Smooth muscle cell of the brain vasculature (primary cell): ENCODE results near the gene PSME3IP1.

Experiments
- DNase-seq: peaks from one replicate; pipeline ENCODE4 v3.0.0-alpha.2; 2012; ENCODE audit warnings: low read depth, low spot score

The PSME3IP1 gene

GRCh38 chr16:57145046-57146021 lies 40.5 kb downstream of the PSME3IP1 start:
- DNase-seq: no peak

- DNase-seq: no peak
Observed at GRCh38 chr16:57144027-57144426, 41.8 kb downstream of the PSME3IP1 start.

DNA sequence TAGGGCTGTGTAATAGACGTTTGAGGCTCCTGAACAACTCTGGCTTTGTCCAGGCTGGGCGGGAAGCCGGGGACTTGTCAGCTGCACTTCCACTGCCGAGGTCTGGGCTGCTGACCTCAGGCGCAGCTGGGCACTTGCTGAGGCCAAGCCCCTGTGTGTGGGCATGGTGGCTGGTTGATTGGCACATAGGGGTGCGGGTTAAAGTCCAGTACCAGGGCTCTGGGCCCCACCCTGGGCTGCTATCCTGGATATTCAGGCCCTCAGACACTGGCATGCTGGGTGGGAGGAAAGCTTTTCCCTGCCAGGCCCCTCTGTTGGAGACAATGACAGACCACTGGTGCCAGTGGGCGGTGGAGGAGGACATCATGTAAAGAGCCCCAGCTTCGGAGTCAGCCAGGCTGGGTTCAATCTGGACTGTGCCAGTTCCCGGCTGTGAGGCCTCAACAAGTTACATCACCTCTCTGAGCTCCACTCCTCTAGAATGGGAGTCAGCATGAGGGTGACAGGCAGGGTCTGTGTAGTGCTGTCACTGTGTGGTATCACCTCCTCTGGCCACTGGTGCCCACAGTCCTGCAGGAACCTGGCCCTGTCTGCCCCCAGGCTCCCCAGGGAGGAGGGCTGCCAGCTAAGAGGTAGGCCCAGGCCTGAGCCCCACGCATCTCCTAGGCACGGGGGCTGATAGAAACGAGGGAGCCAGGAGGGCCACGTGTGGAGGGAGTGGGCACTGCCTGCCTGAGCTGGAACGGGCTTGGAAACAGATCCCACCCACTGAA lies 42.5 kb downstream of the PSME3IP1 start:
- DNase-seq: no peak

DNA sequence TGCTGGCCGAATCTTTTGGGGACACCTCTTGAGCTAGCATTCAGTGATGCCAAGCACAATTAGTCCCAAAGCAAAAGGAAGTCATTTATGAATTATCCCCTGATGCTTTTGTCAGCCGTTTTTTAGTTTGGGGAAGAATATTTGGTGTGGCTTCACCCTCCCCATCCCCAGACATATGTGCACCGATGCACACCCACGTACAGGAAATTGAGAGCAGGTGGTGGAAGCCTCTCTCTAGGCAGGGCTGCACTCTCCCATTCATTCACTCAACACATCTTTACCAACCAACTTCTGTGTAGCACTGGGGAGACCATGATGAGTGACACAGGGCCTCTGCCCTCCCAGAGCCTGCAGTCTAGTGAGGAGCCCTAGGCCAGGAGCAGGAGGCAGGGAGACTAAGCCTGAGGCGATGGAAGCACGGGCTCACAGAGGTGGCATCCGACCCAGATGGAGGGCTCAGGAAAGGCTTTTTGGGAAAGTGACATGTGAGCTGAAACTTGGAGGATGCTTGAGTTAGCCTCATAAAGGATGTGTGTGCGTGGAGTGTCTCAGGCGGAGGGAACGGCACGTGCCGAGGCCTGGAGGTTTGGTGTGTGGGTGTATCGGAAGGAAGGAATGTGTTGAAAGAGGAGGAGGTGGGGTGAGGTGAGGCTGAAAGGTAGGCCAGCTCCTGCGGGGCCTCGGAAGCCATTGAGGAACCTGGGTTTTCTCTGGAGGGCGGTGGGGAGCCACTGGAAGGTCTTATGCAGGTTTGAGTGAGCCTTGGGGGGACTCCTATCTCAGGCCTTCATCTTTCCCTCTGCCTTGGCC lies 43.8 kb downstream of the PSME3IP1 start:
- DNase-seq: no peak

DNA sequence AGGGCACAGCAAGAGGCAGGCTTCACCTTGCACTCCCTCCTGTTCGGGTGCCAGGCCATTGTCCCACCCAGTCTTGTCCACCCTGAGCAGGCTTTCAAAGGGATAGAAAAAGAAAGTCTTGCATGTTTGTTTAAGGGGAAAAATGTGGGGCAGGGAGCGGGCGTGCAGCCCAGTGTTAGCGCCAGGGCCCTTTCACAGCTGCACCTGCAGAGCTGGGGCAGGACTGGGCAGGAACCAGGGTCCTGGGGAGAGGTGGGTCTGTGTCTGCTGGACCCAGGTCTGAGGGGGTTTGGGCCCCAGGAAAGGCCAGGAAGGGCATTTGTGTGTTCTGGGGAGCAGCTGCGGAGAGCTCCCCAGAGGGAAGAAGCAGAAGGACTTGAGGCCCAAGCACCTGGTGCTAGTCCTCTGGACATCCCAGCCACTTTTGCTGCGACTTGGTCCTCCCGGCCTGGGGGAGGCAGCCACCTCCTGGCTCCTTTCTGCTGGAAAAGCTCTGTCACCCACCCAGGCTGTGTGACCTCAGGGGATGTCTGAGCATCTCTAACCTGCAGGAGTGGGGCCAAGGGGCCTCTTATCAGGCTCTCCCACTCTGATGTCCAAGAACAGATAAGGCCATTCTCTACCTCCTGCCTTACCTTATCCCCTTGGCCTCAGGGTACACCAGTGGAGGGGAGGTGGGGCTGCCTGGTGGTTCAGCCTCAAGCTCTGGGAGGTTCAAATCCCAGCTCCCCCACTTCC lies 44.7 kb downstream of the PSME3IP1 start:
- DNase-seq: no peak

DNA sequence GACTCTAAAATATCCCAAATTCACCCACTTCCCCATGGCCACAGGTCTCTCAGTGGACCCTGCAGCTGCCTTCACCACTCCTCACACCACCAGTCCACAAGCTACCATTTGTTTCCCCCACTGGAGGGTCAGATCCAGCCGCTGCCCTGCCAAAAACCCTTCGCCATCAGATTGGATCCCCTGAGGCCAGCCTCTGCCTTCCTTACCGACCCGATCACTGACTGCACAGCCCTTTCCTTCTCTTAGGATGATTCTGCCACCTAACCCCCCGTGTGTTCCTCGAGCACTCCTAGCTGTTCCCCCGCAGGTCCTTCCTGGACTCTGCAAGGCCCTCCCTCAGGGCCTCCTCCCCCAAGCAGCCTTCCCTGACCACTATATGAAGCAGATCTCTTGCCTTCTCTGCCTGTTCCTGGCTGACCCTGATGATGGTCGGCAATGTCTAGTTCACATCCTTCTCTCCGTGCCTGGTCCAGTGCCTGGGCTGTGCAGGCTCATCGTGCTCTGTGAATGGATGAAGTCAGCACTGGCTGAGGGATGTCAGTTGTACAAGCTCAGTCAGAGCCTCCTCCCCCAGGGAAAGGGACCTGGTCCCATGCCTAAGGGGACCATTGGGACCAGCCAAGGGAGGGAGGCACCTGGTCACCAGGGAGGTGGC lies 47.4 kb downstream of the PSME3IP1 start:
- no peak for DNase-seq

GRCh38 chr16:57137566-57138273 lies 48.1 kb downstream of the PSME3IP1 start:
- DNase-seq: no peak

GRCh38 chr16:57137043-57137442 lies 48.8 kb downstream of the PSME3IP1 start:
- DNase-seq: no peak

GRCh38 chr16:57134982-57135381 lies 50.9 kb downstream of the PSME3IP1 start:
- DNase-seq: no peak

GRCh38 chr16:57133886-57134285 lies 52.0 kb downstream of the PSME3IP1 start:
- DNase-seq: no peak

DNA sequence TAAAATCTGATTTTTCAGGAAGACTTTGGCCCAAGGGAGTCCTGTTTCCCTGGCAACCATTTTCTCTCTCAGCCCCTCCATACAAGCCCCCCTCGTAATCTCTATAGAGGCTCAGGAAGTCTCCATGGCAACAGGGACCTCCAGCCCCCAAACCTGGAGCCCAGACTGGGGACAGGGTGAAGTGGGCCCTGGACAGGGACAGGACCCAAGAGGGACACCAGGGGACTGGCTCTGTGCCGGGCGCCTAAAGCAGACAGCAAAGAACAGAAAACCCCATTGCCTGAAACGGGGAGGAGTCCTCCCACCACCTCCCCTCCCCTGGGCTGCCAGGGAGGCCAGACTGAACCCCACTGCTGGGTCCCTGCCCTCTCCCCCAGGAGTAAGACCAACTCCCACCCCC lies 52.8 kb downstream of the PSME3IP1 start:
- no peak for DNase-seq

DNA sequence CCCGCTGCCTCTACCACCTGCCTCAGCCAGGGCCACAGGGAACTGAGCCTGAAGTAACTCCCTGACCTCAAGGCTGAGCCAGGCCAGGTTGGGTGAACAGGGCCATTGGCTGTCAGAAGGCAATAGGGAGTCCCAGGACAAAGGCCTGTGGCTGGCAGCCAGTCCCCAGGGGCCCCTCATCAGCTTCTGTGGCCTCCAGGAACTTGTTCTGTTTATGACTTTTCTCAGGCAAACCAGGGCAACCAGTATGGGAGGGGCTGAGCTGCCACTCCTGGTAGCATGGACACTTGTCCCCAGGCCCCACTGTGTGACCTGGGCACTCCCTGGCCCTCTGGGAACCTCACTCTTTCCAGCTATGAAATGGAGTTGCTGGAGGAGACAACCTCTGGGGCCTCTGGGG lies 53.4 kb downstream of the PSME3IP1 start:
- DNase-seq: no peak

DNA sequence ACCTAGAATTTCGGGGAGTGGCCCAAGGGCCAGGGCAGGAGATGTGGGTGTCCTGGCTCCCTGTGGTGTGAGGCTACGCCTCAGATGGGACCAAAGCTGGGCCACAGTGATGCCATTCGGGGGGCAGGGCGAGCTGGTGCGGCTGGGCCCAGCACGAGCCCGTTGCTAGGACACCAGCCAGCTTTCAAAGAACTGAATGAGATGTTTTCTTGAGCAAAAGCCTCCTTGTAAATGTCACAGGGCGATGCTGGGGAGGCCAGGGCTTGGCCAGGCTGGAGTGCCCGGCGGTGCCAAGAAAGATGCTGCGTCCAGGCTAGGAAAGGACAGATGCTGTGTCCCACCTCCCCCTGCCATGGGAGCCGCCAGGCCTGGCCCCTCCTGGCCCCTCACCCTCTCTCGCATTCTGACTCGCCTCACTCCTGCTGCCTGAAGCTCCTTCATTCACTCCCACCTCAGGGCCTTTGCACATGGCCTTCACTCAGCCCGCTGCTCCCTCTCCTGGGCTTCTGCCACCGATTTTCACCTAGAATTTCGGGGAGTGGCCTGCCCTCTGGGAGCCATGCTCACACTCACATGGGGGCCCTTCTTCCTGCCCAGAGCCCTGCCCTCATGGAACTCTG lies 54.4 kb downstream of the PSME3IP1 start:
- DNase-seq: no peak

DNA sequence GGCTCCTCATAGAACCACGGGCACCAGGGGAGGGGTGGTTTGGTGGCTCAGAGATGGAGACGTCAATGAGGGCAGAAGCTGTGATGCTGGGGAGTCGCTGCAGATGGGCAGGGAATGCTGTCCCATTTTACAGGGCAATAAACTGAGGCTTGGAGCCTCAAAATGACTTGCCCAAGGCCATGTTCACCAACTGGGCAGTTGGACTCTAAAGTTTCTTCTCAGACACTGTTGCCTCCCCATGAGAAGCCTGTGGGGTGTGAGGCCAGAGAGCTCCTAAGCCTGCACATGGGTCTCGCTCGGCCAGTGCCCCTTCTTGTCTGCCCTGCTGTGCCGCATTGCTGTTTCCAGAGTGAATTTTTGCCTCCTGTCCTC lies 54.9 kb downstream of the PSME3IP1 start:
- no peak for DNase-seq

DNA sequence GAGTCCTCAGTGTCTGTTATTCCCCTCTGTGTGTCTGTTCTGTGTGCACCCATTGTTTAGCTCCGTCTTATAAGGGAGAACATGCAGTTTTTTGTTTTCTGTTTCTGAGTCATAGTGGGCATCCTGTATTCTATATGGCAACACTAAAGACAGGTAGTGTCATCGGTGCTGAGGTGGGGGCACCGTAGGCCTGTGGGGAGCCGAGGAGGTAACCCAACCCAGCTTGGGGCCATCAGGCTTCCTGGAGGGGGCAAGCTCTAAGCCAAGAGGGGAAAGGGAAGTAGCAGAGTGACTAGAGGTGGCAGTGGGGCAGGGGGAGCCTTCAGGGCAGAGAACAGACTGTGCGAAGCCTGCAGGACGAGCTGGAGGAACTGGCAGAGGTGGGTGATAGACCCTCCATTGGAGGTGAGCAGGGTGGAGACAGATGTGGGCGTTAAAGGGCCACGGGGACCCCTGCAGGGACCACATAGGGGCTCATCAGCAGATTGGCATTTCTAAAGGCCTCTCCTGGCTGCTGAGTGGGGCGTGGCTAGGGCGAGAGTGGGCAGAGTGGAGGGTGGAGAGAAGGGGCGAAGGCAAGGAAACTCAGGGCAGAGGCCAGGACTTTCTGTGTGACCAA lies 57.0 kb downstream of the PSME3IP1 start:
- DNase-seq: no peak

DNA sequence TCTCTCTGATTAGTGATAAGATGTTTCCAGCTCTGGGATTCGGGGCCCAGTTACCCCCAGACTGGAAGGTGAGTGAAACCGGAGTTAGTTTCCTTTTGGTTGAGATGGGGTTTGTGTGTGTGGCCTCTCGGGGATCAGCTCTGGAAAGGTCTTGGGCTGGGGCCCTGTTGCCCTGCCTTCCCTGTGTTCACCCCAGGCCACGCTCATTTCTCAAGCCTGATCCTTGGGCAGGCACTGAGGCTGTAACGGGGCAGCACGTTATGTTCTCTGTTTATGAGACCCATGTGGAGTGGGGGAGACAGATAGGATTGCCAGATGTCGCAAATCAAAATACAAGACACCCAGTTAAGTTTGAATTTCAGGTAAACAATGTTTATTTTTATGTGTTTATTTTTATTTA lies 58.0 kb downstream of the PSME3IP1 start:
- DNase-seq: no peak

- DNase-seq: no peak
Observed at GRCh38 chr16:57127037-57127763, 58.6 kb downstream of the PSME3IP1 start.

DNA sequence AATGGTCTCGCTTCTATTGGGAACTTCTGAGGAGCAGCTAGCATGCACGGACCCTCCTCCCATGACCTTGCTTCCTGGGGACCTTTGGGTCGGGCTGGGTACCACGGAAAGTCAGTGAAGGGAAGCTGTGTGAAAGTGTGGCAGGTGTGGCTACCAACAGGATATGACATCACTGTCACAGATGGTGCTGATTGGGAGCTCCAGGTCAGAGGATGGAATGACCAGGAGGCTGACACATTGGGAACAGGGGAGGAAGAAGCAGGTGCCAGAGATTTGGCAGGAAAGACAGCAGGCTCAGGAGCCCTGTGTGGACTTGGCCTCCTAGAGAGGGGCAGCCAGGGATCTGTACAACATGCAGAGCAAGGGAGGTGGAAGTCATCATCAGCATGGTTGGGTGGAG lies 59.4 kb downstream of the PSME3IP1 start:
- no peak for DNase-seq
